GM21825 (cell line): ENCODE measurements around the gene CALML4.
"Not testable (repeated sequence)": the region's sequence is repeated elsewhere in the genome, so short reads cannot be mapped to it uniquely, and the experiment has no call there.

Experiments
- ATAC-seq: cut with Tn5 transposase; IDR thresholded peaks from one replicate; pipeline ENCODE4 v1.9.1; 2021; ENCODE audit warnings: mild to moderate bottlenecking, moderate library complexity; ENCODE audit not compliant: unreplicated experiment

Gene CALML4

DNA sequence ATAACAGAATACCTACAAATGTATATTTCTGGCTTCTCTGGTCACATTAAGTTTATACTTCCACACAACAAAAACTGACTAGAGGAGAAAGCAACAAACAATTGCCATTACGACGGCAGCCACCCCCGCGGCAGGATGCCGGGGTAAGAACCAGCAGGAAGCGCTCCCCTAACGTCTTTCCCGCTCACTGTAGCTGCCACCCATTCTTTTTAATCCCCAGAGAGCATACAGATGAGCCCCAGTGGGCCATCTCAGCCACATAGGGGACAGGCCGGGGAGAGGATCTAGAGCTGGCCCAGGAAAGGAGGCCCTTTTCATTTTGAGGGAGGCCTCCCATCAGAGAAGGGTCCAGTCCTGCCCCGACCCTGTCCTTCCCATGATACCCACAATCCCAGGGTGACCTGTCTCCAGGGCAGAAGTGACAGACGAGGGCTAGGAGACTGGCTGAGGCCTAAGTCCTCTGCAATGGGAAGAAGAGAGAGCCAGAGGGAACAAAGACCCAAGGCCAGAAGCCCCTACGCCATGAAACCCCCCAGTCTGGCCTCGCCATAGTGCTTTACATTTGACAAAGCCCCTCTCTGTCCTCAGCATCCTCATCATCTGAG is 3.6 kb upstream of the CALML4 start:
- ATAC-seq, result no peak

GRCh38 chr15:68208136-68208535 is 3.0 kb upstream of the CALML4 start:
- ATAC-seq, result no peak

GRCh38 chr15:68207176-68207935 is 2.2 kb upstream of the CALML4 start:
- ATAC-seq, result no peak

- no peak for ATAC-seq
These were observed 1.6 kb upstream of the CALML4 start for GRCh38 chr15:68206711-68207151.

DNA sequence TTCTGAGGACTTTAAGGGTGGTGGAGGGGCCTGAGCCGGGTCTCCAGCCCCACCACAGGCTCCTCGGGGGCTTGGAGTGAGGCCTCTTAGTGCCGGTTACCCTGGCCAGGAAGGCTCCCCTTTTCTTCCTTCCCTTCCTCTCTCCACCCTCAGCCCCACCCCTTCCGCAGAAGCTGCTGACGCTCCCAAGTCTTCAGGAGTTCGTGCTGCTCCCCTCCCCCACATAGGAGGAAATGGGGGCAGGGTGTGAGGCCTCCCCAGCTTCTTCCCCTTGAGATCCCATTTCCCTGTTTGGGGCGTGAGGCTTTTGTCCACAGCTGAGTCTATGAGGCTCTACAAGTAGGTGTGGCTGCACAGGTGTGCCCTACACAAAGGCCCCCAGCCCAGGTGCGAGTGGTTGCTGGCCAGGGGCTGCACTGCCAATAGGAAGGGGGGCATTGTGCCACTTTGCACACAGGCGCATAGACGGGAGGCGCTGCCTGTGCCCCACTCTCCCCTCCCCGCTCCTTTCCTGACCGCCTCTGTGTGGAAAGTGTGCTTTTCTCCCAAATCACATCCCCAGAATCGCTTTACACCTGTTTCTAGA is 915 bp upstream of the CALML4 start:
- no peak for ATAC-seq

DNA sequence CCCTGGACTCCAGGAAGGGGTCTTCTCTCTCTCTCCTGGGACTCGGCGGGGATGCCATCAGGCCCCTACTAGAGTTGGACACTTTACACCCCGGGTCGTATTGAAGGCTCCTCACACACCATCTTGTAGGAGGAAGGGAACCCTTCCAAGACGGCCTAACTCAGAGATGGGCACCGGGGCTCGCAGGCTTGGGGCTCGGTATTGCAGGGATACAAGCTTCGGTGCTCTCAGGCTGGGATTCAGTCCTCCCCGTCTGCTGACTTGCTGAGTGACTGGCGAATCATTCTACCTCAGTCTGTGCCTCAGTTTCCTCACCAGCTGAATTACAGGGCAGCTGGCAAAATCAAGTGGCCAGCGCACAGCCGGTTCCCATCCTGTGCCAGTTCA is 419 bp upstream of the CALML4 start:
- ATAC-seq, result no peak

DNA sequence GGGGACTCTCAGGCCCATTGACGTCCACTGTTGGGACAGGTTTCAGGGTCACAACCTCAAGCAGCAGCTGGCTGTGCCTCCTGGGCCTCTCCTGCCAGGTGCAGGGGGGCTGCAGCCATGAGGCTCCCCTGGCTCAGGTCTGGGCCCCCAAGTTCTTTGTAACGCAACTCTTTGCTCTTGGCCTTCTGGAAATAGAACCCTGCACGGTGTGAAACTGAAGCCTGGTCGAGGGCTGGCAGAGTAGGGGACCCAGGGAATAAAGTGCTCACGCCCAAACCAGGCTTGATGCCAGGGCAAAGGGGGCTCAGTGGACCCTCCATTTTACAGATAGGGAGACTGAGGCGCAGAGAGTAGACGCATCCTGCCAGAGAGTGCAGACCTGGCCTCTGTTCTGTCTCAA is 771 bp downstream of the CALML4 start:
- no peak for ATAC-seq

- ATAC-seq, result no peak
These were observed 1.2 kb downstream of the CALML4 start for GRCh38 chr15:68203956-68204355.

- no peak for ATAC-seq
These were observed 1.6 kb downstream of the CALML4 start for GRCh38 chr15:68203486-68203885.

DNA sequence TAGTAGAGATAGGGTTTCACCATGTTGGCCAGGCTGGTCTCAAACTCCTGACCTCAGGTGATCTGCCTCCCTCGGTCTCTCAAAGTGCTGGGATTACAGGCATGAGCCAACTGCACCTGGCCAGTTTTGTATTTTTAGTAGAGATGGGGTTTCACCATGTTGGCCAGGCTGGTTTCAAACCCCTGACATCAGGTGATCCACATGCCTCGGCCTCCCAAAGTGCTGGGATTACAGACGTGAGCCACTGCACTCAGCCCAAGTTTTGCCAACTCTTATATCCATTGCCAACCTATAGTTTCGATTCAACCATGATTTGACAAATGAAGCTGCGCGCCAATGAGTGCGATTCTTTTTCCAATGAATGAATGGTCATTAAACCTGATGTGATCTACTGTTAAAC is 2.1 kb downstream of the CALML4 start:
- not testable (repeated sequence) for ATAC-seq

GRCh38 chr15:68201879-68202261 is 3.3 kb downstream of the CALML4 start:
- ATAC-seq, result no peak

DNA sequence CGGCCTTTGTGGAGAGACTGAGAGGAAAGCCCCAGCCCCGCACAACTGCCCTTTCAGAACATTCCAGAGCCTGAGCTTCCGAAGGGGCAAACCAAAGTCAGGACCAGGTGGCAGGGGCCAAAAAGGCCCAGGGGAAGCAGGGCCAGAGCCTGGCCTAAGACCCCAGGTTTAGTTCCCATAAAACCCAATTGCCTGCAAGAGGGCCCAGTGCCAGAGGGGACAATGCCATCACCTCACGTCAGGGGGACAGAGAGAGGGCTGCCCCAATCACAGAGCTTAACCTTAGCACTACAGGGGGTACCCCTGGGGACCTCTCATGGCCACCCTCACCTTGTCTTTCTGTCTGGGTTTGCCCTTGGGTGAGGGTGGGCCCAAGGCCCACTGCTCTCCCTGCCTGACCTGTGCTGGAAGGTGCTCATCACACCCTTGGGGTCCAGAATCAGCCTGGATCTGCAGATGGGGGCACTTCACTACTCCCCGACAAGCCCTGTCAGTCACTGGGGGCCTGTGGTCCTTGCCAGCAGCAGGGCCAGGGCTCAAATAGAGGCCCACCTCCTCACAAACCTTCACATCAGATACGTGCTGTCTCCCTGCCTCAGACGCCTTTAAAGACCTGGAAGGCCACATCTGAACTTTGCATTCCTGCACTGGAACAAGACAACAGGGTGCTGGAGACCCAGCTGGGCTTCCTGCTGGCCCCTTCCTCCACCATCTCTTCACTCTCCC is 3.8 kb downstream of the CALML4 start:
- no peak for ATAC-seq

DNA sequence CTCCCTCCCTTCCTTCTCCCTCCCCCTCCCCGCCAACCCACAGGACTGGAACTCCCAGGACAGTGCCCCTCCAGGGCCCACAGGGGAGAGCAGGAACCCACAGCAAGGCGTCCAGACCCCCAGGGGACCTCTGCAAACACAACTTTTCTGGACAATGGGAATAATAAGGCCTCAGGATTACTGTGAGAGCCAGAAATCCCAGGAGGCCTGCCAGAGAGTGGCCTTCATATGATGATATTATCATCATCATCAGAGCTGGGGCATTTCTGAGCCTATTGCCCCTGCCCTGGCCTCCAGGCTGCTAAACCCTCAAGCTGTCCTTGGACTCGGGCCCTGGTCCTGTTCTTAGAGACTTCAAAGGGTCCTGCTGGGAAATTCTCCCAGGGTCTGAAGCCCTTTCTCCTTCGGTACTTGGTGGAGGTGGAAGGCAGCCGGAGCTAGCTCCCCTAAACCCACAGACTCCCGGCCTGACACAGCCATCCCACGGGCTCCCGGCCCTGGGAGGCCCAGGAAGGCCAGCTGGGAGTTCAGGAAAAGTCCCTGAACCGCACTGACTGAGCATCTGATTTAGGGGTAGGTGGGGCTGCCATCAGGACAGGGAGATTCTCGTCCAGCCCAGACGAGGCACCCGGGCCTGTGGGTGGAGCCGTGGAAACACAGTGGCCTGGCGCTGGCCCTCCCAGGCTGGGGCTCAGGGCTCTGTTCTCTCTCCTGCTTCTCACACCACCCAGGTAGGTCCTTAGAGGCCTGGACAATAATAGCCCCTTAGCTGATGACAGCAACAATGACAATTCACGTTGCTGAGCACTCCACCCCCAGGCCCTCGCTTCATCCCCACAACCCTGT is 4.9 kb downstream of the CALML4 start:
- ATAC-seq, result no peak

GRCh38 chr15:68199340-68199739 is 5.8 kb downstream of the CALML4 start:
- no peak for ATAC-seq

DNA sequence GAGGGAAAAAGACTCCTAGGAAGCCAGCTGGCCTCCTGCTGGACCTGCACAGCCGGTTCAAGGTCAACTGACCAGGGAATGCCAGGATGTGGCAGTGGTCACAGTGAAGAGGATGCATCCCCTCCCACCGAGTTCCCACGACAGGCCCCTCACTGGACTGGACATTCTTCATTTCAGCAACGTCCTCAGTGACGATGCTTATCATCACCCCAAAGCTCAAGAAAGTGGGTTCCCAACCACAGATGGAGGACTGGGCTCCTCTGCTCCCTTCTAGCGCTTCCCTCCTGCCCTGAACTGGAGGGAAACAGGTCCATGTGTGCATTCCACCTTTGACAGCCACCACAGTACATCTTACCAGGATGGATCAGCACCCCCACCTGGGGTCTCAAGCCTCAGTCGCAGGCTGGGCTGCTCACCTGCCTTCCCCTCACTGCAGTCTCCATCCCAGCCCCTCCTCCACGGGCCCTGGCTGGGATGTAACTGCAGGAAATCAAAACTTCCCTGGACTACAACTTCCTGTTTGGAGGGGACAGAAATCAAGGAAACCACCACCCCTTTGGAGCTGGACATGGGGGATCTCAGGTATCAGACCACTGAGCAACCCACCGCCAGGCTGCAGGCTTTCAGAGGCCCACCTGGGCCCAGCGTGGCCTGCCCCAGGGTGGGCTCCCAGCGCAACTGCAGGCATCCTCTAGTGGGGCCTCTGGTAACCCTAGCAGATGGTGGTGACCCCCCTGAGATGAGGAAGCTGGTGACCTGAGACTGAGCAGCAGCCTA is 7.3 kb downstream of the CALML4 start:
- no peak for ATAC-seq

DNA sequence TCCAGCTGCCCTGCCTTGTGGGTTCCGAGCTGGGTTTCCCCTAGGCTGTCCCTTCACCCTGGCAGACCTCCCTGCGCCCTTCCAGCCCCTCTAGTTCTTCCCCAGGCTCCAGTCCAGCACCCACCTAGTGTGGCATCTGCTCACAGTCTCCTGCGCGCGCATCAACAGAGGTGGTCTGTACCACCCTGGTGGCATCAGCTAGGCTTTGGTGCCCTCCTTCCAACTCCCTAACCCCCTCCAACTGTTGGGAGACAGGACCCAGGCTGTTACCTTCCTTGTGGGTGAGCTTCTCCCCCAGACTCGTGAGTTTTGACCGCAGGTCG is 8.0 kb downstream of the CALML4 start:
- ATAC-seq, result no peak

- no peak for ATAC-seq
These were observed 8.5 kb downstream of the CALML4 start for GRCh38 chr15:68196445-68197169.

GRCh38 chr15:68195336-68196112 is 9.6 kb downstream of the CALML4 start:
- ATAC-seq, result no peak
